Testis (tissue), 2 donors: Measurements from ENCODE around the gene CTDSPL.

Source experiments
- POLR2A ChIP-seq: fragments of 450-650 bp; IDR thresholded peaks from one replicate; pipeline ENCODE4 v1.6.1; 2017; ENCODE audit warnings: antibody characterized with exemption, mild to moderate bottlenecking, moderate library complexity
- TF ChIP-seq, protein P1 (sequence below), 3 experiments: fragments of 450-650 bp in 2 of 3; fragments of 200-600 bp in 1 of 3; sonication (generic) in 1 of 3; IDR thresholded peaks; one replicate each; pipeline ENCODE4 v1.5.1; 2016 to 2019; ENCODE audit warnings: antibody characterized with exemption in 3 of 3, mild to moderate bottlenecking in 2 of 3, moderate library complexity in 1 of 3

DNA sequence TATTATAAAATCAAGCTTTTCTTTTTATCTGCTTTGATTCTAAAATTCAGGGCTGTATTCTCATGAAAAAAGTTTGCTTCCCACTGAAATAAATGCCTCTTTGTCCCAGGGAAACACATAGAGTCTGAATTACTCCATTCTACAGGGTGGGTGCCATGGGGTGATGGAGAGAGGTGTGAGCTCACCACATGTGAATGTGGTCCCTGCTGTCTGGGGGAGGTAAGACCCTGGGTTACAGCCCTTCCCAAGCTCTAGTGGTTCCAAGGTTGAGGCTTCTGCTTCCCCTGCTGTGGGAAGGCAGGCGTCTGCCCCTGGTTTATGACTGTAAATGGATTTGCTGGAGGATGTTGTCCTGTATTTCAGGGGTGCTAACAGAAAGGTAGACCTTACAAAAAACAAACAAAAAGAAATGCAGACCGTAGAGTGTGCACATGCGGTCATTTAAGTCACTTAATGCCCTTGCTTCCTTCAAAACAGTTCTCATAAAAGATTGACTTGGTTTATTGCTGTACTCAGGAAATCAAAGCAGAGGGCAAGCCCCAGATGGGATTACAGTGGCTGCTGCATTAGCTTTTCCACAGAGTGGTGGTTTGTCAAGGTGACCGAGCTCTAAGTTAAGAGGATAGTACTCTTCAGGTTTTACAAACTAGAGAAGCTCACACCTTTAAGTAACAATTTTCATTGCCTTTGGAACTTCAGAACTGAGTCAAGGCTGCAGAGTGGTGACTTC is 49.2 kb downstream of the CTDSPL start:
- TF ChIP-seq, protein P1, sequence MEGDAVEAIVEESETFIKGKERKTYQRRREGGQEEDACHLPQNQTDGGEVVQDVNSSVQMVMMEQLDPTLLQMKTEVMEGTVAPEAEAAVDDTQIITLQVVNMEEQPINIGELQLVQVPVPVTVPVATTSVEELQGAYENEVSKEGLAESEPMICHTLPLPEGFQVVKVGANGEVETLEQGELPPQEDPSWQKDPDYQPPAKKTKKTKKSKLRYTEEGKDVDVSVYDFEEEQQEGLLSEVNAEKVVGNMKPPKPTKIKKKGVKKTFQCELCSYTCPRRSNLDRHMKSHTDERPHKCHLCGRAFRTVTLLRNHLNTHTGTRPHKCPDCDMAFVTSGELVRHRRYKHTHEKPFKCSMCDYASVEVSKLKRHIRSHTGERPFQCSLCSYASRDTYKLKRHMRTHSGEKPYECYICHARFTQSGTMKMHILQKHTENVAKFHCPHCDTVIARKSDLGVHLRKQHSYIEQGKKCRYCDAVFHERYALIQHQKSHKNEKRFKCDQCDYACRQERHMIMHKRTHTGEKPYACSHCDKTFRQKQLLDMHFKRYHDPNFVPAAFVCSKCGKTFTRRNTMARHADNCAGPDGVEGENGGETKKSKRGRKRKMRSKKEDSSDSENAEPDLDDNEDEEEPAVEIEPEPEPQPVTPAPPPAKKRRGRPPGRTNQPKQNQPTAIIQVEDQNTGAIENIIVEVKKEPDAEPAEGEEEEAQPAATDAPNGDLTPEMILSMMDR (IDR thresholded peaks at IDR 0.05) = no peak
- no peak for TF ChIP-seq POLR2A
